HG03175 (cell line): ENCODE data around the gene UBASH3B.

ENCODE experiments used
- ATAC-seq: cut with Tn5 transposase; IDR thresholded peaks from one replicate; pipeline ENCODE4 v1.9.1; 2021; ENCODE audit warnings: mild to moderate bottlenecking, moderate library complexity; ENCODE audit not compliant: unreplicated experiment

Gene UBASH3B

DNA sequence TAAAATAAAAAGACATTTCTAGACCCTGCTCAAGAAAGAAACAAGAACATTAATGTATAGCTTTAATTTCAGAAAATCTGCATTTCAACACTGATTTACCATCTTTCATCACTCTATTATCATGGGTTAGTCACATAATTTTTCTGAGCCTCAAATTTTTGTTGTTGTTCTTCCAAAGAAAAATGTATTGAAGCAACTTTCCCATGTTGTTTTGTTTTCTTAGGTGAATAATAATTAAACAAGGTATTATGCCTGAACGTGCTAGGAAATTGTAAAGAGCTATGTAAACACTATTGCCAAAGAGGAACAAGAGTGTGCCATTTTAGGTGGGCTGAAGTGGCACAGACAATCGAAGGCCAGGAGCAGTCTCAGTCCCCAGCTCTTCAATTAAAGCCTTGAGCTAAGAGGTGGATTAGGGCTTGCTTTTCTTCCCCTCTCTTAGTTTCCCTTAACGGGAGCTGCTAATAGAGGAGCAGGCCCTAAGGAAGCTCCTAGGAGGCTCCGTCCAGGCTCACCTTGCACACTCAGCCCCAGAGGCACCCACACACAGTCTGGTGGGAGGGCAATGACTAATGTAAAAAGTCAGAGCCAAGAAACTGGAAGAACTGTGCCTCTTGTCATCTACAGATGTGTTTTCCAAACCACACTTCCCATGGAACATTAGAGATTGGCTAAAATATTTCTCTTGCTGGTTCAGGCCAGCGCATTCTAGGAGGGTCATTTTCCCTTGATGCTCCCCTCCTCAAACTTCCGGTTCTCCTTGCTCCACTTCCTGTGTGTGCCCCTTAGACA, 8.8 kb upstream of the UBASH3B start:
- ATAC-seq: no peak

DNA sequence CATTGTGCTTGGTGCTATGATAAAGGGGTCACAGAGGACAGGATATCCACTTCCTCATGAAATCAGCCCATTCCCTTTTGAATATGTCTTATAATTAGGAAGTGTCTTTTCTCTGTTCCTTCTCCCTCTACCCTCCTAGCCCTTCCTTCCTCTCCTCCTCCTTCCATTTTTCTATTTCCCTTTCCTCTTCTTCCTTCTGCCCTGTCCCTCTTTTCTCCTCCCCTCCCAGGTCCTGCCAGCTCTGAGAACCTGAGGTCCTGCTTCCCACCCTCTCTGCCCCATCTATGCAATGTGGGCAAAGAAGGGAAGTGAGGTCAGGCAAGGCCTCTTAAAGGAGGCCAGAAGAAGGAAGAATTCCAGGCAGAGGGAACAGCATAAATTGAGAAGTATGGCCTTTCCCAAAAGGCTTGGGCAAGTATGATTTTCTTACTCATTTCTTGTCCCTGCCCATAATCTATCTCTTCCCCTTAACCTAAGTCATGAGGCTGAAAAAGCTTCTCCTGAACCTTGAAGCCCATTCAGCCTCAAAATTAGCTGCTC, 7.7 kb upstream of the UBASH3B start:
- no peak for ATAC-seq

DNA sequence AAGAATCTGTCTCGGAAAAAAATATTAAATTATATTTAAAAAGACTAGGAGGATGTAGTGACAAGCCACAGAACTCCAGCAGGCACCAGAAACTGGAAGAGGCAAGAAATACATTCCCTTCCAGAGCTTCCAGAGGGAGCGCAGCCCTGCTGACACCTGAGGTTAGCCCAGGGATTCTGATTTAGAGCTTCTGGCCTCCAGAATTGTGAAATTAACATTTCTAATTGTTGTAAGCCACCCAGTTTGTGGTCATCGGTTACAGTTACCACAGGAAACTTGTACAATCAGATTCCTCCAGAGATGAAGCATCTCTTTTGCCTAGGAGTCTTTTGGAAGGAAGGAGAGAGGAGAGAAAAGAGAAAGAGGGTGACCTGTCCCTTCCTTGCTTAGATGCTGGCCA, 6.4 kb upstream of the UBASH3B start:
- no peak for ATAC-seq

GRCh38 chr11:122650619-122651018, 4.9 kb upstream of the UBASH3B start:
- ATAC-seq: no peak

GRCh38 chr11:122652495-122652894, 3.0 kb upstream of the UBASH3B start:
- ATAC-seq: no peak

DNA sequence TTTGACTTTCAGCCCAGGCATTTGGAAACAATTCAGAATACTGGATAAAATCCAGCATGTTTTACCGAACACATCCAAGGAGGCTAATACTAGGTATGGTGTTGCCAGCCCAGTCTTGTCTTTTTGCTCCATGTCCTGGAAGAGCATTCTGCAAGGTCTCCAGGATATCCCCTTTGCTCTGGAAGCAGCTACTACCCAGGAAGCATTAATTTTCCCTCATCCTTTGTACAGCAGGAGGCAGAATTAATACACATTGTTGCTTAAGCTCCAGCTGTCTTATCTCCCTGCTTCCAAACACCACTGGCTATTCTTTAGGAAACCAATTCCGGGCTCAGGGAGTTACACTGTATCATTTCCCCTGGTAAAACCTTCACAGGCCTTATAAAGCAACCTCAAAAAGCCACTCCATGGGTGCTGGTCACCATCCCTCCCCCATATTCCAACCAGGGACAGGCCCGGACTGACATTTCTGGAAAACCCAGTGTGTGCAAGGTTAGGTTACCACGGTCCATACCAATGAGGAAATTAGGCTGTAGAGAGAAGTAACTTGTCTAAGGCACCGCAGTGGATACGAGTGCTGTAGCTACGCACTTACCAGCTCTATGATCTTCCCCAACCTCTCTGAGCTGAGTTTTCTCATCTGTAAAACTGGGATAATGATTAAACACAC, 1.5 kb upstream of the UBASH3B start:
- no peak for ATAC-seq

- ATAC-seq: peak; percentile 55
Measured at GRCh38 chr11:122656073-122656630, 630 bp downstream of the UBASH3B start.

GRCh38 chr11:122656631-122657101, 1.1 kb downstream of the UBASH3B start:
- no peak for ATAC-seq

DNA sequence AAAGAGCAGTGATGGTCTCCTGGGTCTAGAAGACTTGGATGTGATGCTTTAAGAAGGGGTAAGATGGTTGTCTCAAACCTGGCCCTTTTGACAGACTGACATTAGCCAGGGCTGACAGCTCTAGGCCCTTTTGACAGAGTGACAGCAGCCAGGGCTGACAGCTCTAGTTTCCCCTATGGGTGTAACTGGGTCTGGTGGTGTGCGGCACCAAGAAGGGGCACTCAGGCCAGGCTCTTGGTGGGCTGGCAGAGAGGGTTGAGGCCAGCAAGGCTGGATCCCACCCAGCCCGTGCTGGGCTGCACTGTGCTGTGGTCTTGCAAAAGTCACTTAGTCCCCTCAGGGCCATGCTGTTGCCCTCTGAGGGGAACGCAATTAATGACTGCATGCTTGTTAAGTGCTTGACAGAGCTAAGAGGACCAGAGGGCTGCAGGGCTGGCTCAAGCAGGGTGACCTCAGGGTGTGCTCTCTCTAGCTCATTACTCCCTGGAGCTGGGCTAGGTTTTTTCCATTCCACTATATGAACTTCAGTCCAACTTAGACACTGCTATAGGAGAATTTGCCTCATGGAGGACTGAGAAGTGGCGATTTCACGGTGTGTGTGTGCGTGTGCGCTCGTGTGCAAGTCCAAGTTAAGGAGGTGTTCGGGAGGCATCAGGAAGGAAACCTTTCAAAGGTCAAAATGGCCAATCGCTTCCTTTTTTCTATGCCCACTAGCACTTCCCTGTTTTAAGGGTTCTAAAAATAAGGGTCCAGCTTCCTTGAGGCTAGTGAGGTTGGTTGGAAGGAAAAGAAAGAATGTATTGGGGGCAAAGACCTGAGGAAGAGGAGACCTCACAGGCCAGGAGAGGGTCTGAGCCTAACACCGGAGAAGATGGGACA, 4.4 kb downstream of the UBASH3B start:
- ATAC-seq: no peak

GRCh38 chr11:122661182-122661945, 5.8 kb downstream of the UBASH3B start:
- ATAC-seq: no peak

DNA sequence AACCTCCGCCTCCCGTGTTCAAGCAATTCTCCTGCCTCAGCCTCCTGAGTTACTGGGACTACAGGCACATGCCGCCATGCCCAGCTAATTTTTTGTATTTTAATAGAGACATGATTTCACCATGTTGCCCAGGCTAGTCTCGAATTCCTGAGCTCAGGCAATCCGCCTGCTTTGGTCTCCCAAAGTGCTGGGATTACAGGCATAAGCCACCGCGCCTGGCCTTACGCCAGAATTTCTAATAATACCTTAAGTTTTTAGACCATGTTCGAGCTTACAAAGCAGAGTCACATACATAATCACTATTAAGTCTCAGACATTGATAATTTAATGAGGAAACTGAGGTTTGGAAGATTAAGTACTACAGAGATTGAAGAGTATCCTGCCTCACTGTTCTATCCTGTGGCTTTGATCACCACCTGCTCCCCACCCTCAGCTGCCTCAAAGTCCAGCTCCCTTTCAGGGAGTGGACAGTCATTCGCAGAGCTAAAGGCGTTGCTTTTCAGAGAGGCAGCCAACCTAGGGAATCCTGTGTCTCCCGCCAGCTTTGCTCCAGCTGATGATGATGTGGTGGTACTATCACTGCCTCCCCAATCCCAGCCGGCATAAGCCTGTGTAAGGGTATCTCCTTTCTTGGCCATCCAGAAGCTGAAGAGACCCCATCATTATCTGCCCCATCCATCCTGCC, 7.7 kb downstream of the UBASH3B start:
- no peak for ATAC-seq

GRCh38 chr11:122663764-122664163, 8.2 kb downstream of the UBASH3B start:
- ATAC-seq: no peak

GRCh38 chr11:122664188-122664587, 8.7 kb downstream of the UBASH3B start:
- no peak for ATAC-seq

- ATAC-seq: no peak
Measured at GRCh38 chr11:122665861-122666260, 10.3 kb downstream of the UBASH3B start.

DNA sequence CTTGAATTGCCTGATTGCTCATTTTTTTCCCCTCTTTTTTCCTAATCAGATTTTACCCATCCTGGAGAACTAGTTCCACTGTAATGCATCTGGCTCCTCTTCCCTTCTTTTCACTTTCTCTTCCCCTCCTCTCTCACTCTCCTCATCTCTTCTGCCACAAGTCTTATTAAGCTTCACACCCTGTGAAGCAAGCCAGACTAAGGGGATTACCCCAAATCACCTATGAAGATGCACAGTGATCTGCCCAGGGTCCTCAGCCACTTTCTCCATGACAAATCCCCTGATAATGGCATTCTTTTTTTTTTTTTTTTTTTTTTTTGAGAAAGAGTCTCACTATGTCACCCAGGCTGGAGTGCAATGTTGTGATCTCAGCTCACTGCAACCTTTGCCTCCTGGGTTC, 11.2 kb downstream of the UBASH3B start:
- no peak for ATAC-seq

DNA sequence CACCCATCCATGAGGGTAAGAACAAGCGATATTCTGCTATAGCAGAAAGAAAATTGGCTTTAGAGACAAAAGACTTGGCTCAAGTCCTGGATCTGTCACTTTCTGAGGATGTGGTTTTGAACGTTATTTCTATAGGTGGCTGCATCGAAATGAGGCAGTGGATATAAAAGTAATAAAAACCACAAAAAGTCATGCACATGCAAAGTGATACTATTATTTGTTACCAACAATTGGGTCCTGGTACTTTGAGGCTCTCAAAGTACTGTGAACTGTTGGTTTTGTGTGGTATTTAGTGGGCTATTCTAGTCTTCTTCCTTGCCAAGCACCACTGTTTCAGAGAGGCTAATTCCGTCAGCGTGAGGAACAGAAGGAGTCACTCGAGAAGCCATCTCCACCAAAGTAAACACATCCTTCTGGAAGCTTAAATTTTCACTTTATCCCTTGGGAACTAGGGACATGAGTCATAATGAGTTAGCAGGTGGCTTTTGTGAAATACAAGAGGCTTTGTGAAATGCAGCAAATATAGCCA, 13.1 kb downstream of the UBASH3B start:
- ATAC-seq: no peak

GRCh38 chr11:122670131-122670530, 14.6 kb downstream of the UBASH3B start:
- ATAC-seq: no peak

DNA sequence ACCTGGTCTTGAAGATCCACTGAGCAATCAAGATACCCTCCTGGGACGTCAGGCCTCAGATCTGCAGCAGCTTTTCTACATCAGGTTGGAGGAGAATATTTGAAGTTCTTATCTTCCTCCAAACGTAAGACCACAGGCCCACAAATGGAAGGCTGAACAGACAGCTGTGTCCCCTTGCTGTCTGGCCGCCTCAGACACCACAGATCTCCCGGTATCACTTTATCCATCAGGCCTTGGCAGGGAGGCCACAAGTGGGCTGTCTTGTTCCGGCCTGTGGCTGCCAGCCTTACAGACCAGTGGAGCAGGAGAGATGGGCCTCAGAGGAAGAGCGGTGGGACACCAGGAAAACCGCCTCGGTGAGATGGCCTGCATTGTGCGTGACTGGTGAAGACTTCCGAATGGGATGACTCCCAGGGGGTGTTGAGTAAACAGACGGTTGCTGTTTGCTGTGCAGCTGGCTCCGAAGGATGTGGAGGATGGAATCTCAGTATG, 15.9 kb downstream of the UBASH3B start:
- ATAC-seq: no peak

- ATAC-seq: no peak
Measured at GRCh38 chr11:122672892-122673291, 17.4 kb downstream of the UBASH3B start.
